ENCODE data around the gene RNF152.
A peak's percentile ranks its signal among the peaks of the same experiment; 100 is the strongest.

Gene RNF152

DNA sequence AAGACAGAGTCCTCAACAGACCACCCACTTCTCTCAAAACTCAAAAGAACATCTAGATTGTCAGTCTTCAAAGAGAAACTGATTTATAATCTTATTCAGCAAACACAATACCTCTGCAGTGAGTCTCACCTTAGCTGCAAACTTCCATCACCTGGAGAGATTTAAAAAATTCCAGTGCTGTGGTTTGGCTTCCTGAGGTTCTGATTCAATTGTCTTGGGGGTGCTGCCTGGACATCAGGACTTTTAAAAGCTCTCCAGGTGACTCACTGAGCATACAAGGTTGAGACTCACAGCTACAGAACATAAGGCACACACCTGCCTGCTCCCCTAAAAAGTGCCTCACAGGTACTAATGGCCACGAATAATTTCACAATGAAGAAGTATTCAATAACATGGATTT is 40.3 kb downstream of the RNF152 start:
- no peak for DNase-seq

GRCh38 chr18:61851940-61852451 is 40.8 kb downstream of the RNF152 start:
- DNase-seq: no peak

GRCh38 chr18:61851279-61851678 is 41.5 kb downstream of the RNF152 start:
- DNase-seq: no peak

- no peak for DNase-seq
These were observed 42.1 kb downstream of the RNF152 start for GRCh38 chr18:61850756-61851155.

DNA sequence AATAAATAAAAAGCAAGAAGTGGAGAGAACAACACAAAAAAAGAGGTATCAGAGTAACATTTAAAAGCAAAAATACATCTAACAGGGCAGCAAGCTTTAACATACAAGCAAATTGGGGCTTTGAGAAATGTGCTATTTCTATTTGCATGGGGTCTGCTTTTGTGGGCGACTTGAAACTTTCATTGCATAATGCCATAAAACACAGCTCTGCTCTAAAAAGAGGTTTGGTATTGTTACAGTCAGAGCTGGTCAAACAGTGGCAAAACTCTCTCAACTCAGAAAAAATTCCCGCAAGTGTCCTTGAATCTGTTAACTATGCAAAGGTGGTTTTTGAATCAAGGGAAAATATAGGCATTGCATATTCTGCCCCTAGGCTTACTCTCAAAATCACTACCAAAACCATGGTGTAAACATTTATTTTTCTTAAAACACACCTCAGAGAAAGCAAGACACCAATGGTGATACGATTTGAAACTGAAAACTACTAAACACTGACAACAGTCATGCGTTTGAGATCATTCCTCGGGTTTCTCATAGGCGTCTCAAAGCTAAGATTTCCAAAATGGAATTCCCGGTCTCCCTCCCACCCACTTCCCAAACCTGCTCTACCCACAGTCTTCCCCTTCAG is 45.5 kb downstream of the RNF152 start:
- DNase-seq: no peak

DNA sequence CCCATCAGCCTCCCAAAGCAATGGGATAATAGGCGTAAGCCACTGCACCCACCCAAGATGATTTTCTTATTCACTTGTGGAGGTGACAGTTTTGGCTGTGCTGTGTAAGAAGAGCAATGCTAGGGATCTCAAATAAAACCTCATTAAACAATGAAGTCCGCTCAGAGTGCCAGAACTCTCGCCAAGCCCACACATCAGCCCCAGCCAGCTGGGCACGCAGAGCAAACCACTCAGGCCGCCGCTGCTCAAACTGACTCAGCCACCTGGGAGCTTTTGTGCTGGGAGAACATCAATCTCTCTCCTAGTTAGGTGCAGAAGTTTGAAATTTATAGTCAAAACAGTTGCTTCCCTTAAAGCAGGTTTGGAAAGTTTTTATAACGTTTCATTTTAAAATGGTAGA is 47.6 kb downstream of the RNF152 start:
- no peak for DNase-seq

- DNase-seq: no peak
These were observed 48.1 kb downstream of the RNF152 start for GRCh38 chr18:61844726-61845125.

GRCh38 chr18:61842146-61842545 is 50.7 kb downstream of the RNF152 start:
- no peak for DNase-seq

- DNase-seq: peak; percentile 92
These were observed 51.1 kb downstream of the RNF152 start for GRCh38 chr18:61841706-61842105.

GRCh38 chr18:61840324-61840723 is 52.5 kb downstream of the RNF152 start:
- DNase-seq: no peak

GRCh38 chr18:61838521-61838920 is 54.3 kb downstream of the RNF152 start:
- DNase-seq: no peak

DNA sequence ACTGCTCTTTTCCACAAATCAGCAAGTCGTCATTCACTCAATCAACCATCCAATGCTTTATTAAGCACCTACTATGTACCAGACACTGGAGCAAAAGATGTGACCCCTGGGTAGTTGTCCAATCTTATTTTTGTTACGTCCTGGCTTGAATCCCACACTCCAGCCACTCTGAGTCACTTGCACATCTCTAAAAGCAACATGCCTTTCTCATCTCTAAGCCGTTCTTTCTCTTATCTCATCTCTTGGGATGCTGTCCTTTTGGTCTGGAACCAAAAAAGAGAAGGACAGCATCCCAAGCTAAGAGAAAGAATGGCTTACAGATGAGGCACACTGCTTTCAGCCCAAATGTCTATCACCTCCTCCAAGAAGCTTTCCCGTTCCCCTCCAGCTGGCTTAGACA is 58.8 kb downstream of the RNF152 start:
- DNase-seq: no peak

DNA sequence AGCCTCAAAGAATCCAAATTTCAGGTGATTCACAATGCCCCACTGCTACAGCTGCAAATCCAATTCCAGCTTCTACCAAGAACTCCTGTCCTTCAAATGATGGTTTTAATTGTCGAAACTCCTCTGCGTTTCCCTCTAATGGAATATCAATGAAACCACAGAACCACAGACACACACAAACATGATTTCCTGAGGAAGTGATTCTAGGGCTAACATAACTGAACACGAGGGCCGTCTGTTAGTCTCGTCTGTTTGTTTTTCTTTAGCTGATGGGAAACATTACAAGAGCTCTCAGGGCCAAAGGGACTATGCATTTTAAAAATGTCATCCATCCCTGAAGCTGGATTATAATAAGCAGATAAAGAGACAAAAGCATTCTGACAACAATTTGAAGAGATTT is 59.4 kb downstream of the RNF152 start:
- DNase-seq: no peak

DNA sequence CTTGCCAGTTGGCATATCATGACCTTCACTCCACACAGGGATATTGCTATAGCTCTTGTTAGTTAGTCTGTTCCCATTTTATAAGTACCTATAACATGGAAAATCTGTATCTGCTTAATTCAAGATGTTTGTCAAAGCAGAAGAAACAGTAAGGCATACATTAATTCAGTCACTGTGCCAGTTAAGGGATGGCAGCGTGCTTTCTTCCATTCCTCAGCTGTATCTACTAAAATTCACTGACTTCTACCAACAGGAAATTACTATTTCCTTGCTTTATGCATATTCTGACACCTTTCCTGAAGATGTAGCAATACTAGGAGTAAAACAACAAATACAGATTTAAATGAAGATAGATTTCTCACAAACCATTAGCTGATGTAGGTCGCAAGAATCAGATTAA is 59.9 kb downstream of the RNF152 start:
- DNase-seq: no peak

GRCh38 chr18:61831071-61831470 is 61.7 kb downstream of the RNF152 start:
- peak; percentile 19 for DNase-seq

- no peak for DNase-seq
These were observed 63.7 kb downstream of the RNF152 start for GRCh38 chr18:61829108-61829507.

DNA sequence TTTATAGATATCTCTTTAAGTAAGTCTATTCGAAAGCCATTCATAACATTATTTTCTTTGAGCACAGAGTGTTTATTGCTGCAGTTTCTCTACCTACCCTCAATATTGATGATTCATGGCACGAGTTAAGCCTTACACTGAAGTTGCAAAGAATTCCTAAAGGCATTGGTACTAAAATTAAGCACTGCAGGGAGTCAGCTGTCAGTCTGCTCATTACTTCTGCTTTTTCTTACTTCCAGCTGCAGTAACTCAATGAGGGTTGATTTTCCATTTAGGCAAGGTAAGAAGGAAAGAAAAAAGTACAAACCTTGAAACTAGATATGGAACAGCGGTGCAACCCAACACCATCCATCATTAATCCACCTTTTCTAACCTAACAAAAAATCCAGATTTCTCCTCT is 65.2 kb downstream of the RNF152 start:
- DNase-seq: no peak

DNA sequence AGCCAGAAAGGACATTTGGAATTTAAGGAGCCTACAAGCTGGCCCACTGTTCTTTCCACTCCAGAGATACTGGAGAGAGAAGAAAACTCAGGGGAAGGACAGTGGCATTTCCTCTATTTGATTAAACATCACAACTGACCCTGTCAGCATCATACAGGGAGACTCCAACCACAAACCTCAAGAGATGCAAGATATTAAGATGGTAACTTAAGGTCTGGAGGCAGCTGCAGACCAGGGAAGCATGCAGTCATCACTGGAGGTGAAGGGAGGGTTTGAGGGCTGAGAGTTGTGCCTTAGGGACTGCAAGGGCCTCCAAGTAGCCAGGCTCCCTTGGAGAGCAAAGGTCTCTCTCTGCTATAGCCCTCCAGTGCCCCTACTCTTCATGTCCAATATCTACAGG is 67.4 kb downstream of the RNF152 start:
- no peak for DNase-seq

DNA sequence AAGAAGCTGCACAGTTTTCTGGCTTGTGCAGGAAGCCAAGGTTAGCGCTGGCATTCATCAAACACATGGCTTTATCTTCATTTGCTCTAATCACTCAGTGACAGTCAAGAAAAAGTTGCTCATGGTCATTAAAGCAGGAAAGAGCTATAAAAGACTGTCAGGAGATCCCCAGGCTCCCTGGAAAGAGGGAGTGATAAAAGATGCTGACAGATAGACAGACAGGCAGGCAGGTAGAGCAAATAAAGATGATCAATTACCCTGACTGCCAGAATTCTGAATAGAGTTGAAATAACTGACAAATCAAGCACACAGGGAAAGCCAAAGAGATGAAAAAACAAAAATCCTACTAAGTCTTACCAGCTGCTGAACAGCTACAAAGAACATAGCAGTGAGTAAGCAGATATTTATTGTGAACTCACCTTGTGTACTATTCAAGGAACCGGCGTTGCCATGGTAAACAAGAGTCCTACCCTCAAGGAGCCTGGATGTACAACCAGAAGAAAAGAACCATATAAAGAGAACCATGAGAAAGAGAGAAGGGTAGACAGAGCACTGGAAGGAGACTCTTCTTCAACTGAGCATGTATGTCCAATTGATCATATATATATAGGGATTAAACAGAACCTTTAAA is 68.0 kb downstream of the RNF152 start:
- no peak for DNase-seq

DNA sequence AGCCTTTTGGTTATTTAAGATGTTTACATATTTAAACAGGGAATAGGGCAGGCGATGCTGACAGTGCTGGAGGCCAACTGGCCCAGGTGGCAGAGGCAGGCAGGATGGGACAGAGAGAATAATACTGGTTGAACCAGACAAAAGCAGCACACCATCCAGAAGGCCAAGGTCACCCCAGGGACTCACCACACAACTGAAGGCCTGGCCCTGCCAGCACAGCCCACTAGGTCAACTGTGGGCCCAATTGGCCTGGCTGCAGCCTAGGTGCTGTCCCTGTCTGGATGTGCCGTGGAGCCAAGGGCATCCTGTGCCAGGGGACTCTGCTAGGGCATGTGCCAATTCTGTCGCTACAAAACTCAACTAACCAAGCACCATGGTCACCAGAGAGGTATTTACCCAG is 69.2 kb downstream of the RNF152 start:
- DNase-seq: no peak

GRCh38 chr18:61822879-61823278 is 69.9 kb downstream of the RNF152 start:
- peak; percentile 33 for DNase-seq

DNA sequence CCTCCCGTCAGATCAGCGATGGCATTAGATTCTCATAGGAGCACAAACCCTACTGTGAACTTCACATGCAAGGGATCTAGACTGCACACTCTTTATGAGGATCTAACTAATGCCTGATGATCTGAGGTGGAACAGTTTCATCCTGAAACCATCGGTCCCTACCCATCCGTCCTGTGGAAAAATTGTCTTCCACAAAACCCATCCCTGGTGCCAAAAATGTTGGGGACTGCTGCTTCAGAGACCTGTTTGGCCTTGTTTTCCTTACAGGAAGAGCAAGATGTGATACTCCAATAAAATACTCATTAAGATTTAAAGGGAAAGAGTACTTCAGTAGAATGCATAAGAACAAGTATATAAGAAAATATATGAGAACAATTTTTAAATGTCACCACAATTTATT is 71.1 kb downstream of the RNF152 start:
- no peak for DNase-seq

- DNase-seq: no peak
These were observed 71.9 kb downstream of the RNF152 start for GRCh38 chr18:61820882-61821281.

- no peak for DNase-seq
These were observed 75.7 kb downstream of the RNF152 start for GRCh38 chr18:61817086-61817485.

DNA sequence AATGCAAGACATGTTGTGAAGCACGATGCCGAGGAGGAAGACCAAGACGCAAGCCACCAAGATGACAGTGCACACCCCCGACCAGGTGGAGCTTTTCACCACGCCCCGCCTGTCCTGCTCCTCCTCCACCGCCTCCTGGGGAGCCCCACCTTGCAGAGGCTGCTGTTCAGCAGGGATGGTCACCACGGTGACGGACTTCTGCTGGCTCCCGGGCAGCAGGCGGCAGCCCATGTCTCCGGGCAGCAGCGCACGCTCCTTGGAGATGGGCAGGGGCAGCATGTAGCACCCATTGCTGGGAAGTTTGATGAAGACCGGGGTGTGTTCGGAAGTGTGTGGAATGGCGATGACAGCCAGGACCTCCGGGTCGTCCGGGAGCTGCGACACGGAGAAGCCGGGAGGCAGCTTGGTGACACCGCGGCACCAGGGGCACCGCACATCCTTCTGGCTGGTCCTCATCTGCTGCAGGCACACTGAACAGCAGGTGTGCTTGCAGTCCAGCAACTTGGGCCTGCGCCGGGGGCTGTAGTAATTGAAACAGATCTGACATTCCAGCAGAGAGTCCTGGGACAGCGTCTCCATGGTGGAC is 76.8 kb downstream of the RNF152 start:
- no peak for DNase-seq
